H1 (cell line): ENCODE results near the gene ZAP70. TPM values are rescaled to one million over a fixed set of nuclear protein-coding genes. Genes with fewer than 3 reads are reported as not detected.
A peak's percentile ranks its signal among the peaks of the same experiment; 100 is the strongest.

Experiments used
- E2F6 ChIP-seq: IDR thresholded peaks from 2 replicates; pipeline ENCODE4 v1.6.1; 2012; ENCODE audit warnings: inconsistent platforms
- polyA plus RNA-seq, 7 experiments: library from polyadenylated mRNA; depleted of rRNA in 3 of 7; stranded (reverse) in 5 of 7; unstranded in 2 of 7; fragments of >200 nt in 5 of 7; fragments of 200-250 nt in 2 of 7; gene quantifications; 1 replicate in 5 of 7; 2 replicates in 1 of 7; 4 replicates in 1 of 7; pipeline versions ENCODE4 v1.2.1 to v1.2.3, GENCODE V29; 2011 to 2013; ENCODE audit warnings: missing spikeins in 2 of 7, mixed read lengths in 2 of 7
- total RNA-seq: library from RNA; stranded (reverse); fragmentation: NEBNext Ultra II Directional; extraction: Animal tissue kit (Norgen Biotek cat#: 25700); gene quantifications from 2 replicates; pipeline ENCODE4 v1.2.1, GENCODE V29; 2021

ZAP70 gene
- total and polyA plus RNA-seq, 2 of the 8 experiments (the other 6 are each of a cell fraction or from before 2014, with no cell fraction given) = 0.15 TPM; not detected in 1

- peak; percentile 89 for TF ChIP-seq E2F6
Observed at GRCh38 chr2:97699765-97700444, 13.5 kb upstream of the ZAP70 start (continued).
